ENCODE results near the gene IFNW1.
A peak's percentile ranks its signal among the peaks of the same experiment; 100 is the strongest.

The IFNW1 gene

DNA sequence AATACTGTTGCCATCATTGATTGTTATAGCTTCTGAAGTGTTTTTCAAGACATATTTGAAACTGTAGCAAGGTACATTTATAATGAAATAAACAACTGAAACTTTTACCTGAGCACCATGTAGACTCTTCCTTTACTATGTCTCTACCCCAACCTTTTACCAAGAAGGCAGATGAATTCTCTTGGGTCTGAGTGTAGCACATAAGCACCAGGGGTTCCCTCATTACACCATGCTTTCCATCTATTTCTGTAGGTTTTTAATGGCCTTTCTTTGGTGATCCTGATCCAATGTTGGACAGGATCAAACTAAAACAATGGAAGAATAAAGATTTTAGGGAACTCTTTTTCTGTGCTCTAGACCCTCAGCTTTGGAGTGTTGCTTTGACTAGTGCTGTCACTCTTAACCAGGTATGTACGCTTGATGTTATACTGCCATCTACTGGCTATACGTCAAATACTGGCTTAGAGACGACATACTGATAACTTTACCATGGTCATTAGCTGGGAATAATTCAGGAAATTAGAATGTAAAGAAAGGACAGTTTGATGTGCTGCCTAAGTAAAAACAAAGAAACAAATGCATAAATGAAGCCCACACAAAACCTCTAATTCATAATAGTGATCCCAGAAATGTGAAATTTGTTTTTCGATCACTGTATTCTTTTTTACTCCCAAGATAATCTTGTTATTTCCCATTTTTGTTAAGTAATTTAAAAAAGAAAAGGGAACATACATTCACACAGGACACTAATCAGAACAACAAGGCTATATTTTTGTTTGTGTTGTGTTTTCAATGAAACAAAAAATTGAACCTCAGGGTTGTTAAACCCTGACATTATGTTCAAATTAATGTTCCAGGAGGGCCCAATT is 30.7 kb downstream of the IFNW1 start:
- DNase-seq (ENCODE audit: low read depth, low spot score): peak; percentile 84

DNA sequence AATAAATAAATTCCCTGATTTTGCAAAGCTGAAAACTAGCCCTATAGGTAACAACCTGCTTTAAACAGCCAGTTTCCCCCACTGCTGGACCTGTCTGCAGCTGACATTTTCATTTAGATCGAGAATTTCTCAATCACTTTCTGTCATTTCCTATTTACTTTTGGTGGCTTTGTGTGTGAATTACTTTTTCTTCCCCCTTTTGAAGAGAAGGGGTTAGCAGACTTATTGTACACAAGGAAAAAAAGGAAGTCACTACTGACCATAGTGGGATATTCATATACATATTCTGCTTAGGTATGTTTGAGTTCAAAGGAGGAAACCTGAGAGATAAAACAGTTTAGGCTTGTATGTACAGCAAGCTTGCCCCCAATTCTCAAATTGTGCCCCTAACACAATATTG is 36.8 kb downstream of the IFNW1 start:
- no peak for DNase-seq (ENCODE audit: low read depth, low spot score)

DNA sequence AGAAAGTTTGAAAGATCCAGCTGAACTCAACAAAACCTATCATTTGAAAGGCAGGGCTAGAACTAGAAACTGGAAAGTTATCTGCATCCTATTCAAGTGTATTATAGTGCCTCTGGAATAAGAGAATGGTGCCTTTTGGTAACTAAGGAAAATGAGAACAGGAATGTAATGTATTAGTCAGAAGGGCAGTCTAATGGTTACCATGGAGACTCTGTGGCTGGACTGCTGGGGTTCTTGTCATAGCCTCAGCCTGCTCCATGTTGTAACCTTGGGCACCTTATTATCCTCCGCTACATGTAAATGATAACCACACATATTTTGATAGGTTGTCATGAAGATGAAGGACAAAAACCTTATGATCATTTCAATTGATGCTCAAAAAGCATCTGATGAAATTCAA is 39.3 kb downstream of the IFNW1 start:
- peak; percentile 51 for DNase-seq (ENCODE audit: low read depth, low spot score)

DNA sequence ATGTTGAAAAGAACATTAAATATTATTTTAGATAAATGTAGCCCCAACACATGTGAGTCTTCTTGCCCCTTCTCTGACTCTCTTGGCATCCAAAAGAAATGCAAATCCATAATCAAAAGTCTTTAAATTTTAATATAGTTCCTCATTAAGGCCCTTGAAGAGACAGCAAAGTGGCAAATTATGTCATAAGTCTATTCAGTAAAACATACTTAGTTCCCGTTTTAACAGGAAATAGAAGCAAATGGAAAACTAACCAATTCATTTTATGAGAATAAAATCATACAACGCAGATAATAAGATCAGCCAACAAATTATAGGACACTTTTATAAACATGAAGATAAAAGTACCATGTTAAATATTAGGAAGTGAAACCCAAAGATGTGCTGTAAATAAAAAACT is 43.8 kb downstream of the IFNW1 start:
- DNase-seq (ENCODE audit: low read depth, low spot score): no peak

DNA sequence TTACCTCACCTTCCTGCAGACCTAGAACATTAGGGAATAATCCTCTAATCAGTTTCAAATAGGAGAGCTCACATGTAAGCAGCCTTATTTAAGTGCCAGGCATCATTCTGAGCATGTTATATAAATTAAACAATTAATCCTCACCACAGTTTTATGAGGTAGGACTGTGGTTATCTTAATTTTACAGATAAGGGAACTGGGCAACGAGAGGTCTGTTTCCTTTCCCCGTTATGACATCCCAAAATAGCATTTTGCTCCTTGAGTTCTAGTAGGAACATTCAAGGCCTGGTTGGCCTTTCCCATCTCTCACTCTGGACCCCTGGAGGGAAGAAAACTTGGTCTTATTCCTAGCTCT is 44.8 kb downstream of the IFNW1 start:
- DNase-seq (ENCODE audit: low read depth, low spot score): no peak

DNA sequence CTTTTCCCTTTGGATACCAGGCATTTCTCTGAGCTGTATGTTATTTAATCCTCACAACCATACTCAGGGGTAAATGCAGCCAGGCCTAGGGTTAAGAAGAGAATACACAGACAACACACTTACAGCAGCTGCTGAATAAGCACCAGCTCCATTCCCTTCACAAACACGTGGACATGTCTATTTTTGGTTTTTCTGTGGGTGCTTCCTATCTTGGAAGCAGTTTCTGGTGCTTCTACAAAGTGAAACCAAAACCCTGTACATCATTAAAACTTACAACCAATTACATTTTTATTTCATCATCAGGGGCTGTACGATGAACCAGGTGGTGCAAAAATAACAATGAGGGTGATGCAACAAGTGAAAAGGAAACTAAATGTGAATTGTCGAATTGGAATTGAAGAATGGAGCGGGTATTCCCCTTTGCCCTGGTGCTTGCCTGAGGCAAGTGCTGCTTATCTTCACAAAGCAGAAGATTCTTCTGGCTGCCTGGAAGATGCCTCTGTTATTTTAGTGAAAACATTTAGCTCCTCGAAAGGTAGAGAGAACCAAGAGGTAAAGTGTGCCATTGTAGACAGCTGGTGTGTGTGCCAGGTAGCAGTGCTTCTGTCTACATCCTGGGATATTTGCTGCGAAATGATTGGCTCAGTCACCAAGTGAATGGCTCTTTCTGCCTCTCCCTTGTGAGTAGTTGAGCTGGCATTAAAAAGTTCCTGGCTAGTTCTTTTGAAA is 45.3 kb downstream of the IFNW1 start:
- DNase-seq (ENCODE audit: low read depth, low spot score): peak; percentile 5

DNA sequence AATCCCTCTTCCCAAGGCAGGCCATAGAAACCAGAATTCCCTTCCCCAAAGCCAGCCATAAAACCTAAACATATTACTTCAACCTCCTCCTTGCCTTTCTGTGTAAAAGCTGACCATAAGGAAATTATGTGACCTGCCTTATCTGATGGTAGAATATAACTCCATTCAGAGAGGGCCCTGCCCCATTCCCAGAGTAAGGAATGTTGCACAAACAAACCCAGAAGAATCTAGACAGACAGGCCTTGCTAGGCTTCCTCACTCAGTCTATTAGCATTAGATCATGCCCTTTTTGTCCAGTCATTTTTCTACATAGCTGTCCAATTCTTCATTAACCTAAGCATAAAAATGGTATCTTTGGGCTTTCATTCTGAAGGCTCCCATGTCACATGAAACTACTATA is 46.1 kb downstream of the IFNW1 start:
- no peak for DNase-seq (ENCODE audit: low read depth, low spot score)

All from astrocyte of the hippocampus (primary cell).